Psoas muscle (tissue), 8 donors: Measurements from ENCODE around the gene HMGXB4. TPM values are rescaled to one million over a fixed set of nuclear protein-coding genes. Genes with fewer than 3 reads are reported as not detected.

Source experiments
- ATAC-seq, 4 donors: fragments of 200-7000 bp; cut with Tn5 transposase; one replicate each; pipeline ENCODE4 v1.9.1; 2020; ENCODE audit warnings: moderate library complexity in 3 of 4, mild to moderate bottlenecking in 2 of 4
- DNase-seq, 2 donors: peaks; one replicate each; pipeline ENCODE4 v3.0.0-alpha.2; 2020
- H3K27ac ChIP-seq: fragments of 200-600 bp; one replicate; pipeline ENCODE4 v1.8.0; 2022
- H3K27me3 ChIP-seq, 3 donors: fragments of 200-600 bp in 1 of 3; one replicate each; pipeline versions ENCODE4 v1.6.1 to v1.8.0; 2013 to 2022; ENCODE audit warnings: low read length in 2 of 3, mild to moderate bottlenecking in 2 of 3, moderate library complexity in 1 of 3; ENCODE audit not compliant: insufficient read depth in 3 of 3
- H3K36me3 ChIP-seq, 2 donors: fragments of 200-600 bp in 1 of 2; one replicate each; pipeline versions ENCODE4 v1.6.1 to v1.8.0; 2013 to 2022; ENCODE audit warnings: low read depth in 1 of 2, mild to moderate bottlenecking in 1 of 2, moderate library complexity in 1 of 2; ENCODE audit not compliant: insufficient read depth in 1 of 2
- H3K4me1 ChIP-seq: fragments of 200-600 bp; one replicate; pipeline ENCODE4 v1.8.0; 2022
- H3K4me3 ChIP-seq: fragments of 200-600 bp; one replicate; pipeline ENCODE4 v1.8.0; 2022; ENCODE audit warnings: mild to moderate bottlenecking
- H3K9me3 ChIP-seq: fragments of 200-600 bp; one replicate; pipeline ENCODE4 v1.8.0; 2022
- WGBS, 3 donors: extraction: QIAGEN DNeasy Blood & Tissue Kit; methylation state at CpG; one replicate each; pipeline versions ENCODE4 v1.1.6 to v1.1.7; 2013; 5-methylcytosine and 5-hydroxymethylcytosine counted together
- intact Hi-C, 2 donors: fragments of 100-400 bp; cut with DNase I; formaldehyde crosslinking; loops; one replicate each; pipeline versions ENCODE4 v1.11.0 to v1.14.2; 2022
- polyA plus RNA-seq, 3 donors: library from polyadenylated mRNA; stranded (reverse); fragments of 200-250 nt; gene quantifications; one replicate each; pipeline ENCODE4 v1.2.3, GENCODE V29; 2013
- total RNA-seq, 4 donors: library from RNA; stranded (reverse); fragmentation: NEBNext Ultra II Directional in 2 of 4; extraction: Animal tissue kit (Norgen Biotek cat#: 25700) in 2 of 4; gene quantifications; one replicate each; pipeline versions ENCODE4 v1.2.1 to v1.2.4, GENCODE V29; 2021 to 2023
- TF ChIP-seq, protein P1 (sequence below): fragments of 200-600 bp; IDR thresholded peaks from one replicate; pipeline ENCODE4 v1.8.0; 2022; ENCODE audit warnings: antibody characterized with exemption
- donor health status: healthy with polysubstance abuse.
- donor health status: DM: no; HTN: no; CAD: no; lungs with moderate emphysema.
- donor health status: Bipolar disorder and iron deficiency.
- donor health status: healthy.
- donor health status: DM: yes; HTN: yes; CAD: no.
- donor health status: DM: no; HTN: no; CAD: no.
- donor health status: DM: no; HTN: no; CAD: no.
- donor health status: DM: yes; HTN: yes; CAD: no.

Gene HMGXB4
- total and polyA plus RNA-seq, 7 donors, result 6.0 to 12.4 (median 9.7) TPM

DNA sequence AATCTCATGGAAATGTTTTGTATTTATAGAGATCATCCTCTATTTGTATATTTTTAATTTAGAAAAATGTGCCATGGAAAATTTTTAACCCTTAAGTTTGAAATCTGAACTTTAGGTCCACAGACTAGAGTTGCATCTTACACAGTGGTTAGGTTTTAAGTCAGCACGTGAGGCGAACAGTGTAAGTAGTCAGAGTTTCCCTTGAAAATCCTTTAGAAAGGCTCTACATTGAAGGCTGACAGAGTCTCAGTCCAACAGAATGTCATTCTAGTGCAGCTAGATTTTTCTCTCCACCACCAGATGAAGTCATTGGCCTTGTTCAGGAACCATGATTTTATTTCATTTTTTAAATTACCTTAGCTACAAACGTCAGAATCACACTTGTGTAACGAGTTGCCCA is 18.7 kb downstream of the HMGXB4 start:
- no peak overlapping the region for H3K4me3 ChIP-seq
- no peaks in the 10 kb centered on the region for H3K9me3 ChIP-seq
- H3K36me3 ChIP-seq, result peaks cover 2 to 47% of the 10 kb centered on the region in 2 donors
- 82 to 90% (median 84%) methylated on average over 4 of the region's 4 CpGs for WGBS, 3 donors
- DNase-seq (no peak), ATAC-seq (no peak)
- peaks cover 15% of the 10 kb centered on the region for H3K4me1 ChIP-seq
- no peak overlapping the region for H3K27ac ChIP-seq
- no peaks in the 10 kb centered on the region for H3K27me3 ChIP-seq
- intact Hi-C loops, result no loop called here
- TF ChIP-seq, protein P1, sequence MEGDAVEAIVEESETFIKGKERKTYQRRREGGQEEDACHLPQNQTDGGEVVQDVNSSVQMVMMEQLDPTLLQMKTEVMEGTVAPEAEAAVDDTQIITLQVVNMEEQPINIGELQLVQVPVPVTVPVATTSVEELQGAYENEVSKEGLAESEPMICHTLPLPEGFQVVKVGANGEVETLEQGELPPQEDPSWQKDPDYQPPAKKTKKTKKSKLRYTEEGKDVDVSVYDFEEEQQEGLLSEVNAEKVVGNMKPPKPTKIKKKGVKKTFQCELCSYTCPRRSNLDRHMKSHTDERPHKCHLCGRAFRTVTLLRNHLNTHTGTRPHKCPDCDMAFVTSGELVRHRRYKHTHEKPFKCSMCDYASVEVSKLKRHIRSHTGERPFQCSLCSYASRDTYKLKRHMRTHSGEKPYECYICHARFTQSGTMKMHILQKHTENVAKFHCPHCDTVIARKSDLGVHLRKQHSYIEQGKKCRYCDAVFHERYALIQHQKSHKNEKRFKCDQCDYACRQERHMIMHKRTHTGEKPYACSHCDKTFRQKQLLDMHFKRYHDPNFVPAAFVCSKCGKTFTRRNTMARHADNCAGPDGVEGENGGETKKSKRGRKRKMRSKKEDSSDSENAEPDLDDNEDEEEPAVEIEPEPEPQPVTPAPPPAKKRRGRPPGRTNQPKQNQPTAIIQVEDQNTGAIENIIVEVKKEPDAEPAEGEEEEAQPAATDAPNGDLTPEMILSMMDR, result no peak

DNA sequence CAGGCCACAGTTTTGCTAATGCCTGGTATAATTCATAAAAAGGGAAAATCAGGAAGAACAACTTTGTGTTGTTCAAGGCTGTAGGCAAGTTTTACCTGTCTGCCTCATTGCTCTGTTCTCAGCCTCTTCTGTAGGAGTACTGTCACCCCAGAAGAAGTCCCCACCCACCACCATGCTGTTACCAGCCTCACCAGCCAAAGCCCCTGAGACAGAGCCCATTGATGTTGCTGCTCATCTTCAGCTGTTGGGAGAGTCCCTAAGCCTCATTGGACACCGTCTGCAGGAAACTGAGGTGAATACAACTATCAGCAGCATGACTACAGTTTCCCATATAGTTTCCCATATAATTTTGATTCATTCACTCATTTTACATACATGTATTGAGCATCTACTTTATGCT is 30.8 kb downstream of the HMGXB4 start:
- DNase-seq (no peak), ATAC-seq (no peak)
- intact Hi-C loops, result no loop called here
- TF ChIP-seq, protein P1, result no peak
- Histone ChIP-seq H3K36me3 (peaks cover 19 to 94% of the 10 kb centered on the region in 2 donors), H3K27me3 (no peaks in the 10 kb centered on the region), H3K4me1 (no peaks in the 10 kb centered on the region), H3K9me3 (no peaks in the 10 kb centered on the region), H3K27ac (no peak overlapping the region), H3K4me3 (no peak overlapping the region)
- WGBS, 3 donors, result 92 to 100% (median 97%) methylated on average over 1 of the region's 1 CpG

DNA sequence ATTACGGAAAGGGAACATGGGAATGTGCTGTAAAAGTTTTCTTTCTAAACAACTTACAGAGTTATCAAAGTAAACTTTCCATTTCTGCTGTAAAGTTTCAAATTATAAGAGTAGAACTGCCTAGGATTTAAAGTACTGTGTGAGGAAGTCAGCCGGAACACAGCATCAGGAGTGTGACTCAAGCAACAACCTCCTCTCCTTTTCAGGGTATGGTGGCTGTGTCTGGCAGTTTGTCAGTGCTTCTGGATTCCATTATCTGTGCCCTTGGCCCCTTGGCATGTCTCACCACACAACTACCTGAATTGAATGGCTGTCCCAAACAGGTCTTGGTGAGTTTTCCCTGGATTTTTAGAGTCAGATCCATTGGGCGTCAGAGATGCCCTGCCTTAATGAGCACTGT is 35.5 kb downstream of the HMGXB4 start:
- WGBS, 3 donors, result 93 to 96% (median 94%) methylated on average over 3 of the region's 3 CpGs
- no peaks in the 10 kb centered on the region for H3K9me3 ChIP-seq
- H3K27me3 ChIP-seq, result no peaks in the 10 kb centered on the region
- H3K27ac ChIP-seq, result no peak overlapping the region
- intact Hi-C loops, result no loop called here
- peaks cover 17 to 79% of the 10 kb centered on the region in 2 donors for H3K36me3 ChIP-seq
- H3K4me3 ChIP-seq, result no peak overlapping the region
- no peak for ATAC-seq
- no peak for DNase-seq
- H3K4me1 ChIP-seq, result no peaks in the 10 kb centered on the region
- TF ChIP-seq, protein P1, result no peak

DNA sequence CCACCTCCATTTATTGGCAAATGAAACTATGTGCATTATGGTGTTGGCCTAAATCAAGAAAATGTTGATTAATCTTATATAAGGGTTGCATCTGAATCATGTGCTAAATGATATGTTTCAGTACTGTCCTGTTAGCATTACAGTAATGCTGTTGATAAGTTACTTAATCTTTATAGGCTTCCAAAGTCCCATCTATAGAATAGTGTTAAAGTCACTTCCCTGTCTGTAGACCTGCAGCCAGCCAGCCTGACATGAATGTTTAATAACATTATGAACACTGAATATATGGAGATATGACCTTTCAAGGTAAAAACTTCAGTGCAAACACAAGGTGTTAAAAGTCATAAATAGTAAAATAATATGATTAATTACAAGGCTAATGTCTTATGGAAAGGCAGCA is 38.8 kb downstream of the HMGXB4 start:
- Histone ChIP-seq H3K4me1 (peaks cover 5% of the 10 kb centered on the region), H3K4me3 (no peak overlapping the region), H3K27ac (no peak overlapping the region), H3K27me3 (no peaks in the 10 kb centered on the region), H3K9me3 (no peaks in the 10 kb centered on the region), H3K36me3 (peaks cover 11 to 48% of the 10 kb centered on the region in 2 donors)
- intact Hi-C loops, result loop anchor here in 1 of 2 donors (5.0 kb wide), 1 partner anchor 39 kb away; the partner anchor contains the start of gene HMGXB4
- TF ChIP-seq, protein P1, result no peak
- DNase-seq (no peak), ATAC-seq (no peak)

DNA sequence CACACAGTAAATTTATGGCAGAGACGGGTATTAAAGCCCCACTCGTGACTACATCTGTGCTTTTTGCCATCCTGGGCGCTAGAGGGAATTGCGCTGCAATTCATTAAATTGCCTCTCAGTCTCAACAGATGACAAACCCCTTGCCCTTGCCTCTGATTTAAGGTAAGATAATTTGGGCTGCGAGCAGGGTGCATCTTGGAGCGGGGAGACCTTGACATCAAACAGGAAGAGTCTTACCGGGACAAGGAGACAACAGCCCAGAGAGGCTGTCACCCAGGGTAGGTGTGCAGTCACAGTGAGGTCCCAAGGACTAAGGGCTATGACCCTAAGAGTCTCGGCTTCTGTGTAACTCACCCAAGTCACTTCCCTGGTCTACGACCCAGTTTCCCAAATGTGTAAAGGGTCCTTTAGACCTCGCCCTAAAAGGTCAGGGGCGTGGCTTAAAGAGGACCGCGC is 42.0 kb downstream of the HMGXB4 start:
- TF ChIP-seq, protein P1, result no peak

More for the DNA sequence above, 42.0 kb downstream of the HMGXB4 start:
- Histone ChIP-seq H3K4me1 (peaks cover 23% of the 10 kb centered on the region), H3K27ac (peak overlapping the region; percentile 99), H3K9me3 (no peaks in the 10 kb centered on the region), H3K4me3 (peak overlapping the region; percentile 75), H3K36me3 (peaks cover 0 to 22% of the 10 kb centered on the region in 2 donors), H3K27me3 (no peaks in the 10 kb centered on the region)
- ATAC-seq (peak in 3 of 4 donors; percentile 4 to 16 (median 10)), DNase-seq (no peak)
- WGBS, 3 donors, result 6 to 10% (median 8%) methylated on average over 13 of the region's 13 CpGs
- intact Hi-C loops, result loop anchor here in 1 of 2 donors (5.0 kb wide), 1 partner anchor 42 kb away; the partner anchor contains the start of gene HMGXB4
